Measurements from ENCODE around the gene AHNAK.

The AHNAK gene

DNA sequence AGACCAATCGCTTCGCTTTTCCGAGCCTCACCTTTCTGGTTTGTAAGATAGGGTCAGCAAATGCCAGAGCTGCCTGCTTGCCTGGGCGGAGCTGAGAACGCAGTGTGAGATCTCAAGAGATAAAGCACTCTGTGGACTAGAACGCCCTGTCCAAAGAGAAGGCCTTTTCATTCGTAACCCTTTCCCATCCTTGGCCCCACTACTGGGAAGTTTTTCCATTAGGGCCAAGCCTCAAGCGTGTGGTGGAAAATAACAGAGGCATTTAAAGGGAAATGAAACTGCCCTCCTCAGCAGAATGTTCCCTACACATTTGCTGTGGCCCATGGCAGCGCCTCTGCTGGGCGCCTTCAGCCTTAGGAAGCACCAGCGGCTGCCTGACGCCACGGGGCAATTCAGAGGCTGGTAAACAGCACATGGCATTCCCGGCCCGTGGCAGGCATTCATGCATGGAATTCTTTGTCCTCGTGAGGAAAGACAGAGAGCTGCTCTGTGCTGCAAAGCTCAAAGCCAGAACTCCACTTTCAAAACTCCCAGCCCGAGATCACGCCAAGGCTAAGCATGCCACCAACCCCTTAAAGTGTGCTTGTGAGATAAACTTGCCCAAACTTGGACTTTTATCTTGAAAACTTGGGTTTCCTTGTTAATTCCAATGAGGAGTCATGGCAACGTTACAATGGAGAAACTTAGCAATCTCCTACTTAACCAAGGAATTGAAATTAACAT, 38.1 kb downstream of the AHNAK start:
- TF ChIP-seq EP300 (IDR thresholded peaks at IDR 0.05; ENCODE audit: borderline replicate concordance): 0 out of 2 replicates have a peak, but pooled peaks have one; percentile 33
- TF ChIP-seq CREB1 (IDR thresholded peaks at IDR 0.05; ENCODE audit: low read depth): no peak
- peak; percentile 38; the same call in 1 of the 2 replicates for TF ChIP-seq FOXM1 (IDR thresholded peaks at IDR 0.05; ENCODE audit: borderline replicate concordance, low read depth)
- TF ChIP-seq, protein P1, sequence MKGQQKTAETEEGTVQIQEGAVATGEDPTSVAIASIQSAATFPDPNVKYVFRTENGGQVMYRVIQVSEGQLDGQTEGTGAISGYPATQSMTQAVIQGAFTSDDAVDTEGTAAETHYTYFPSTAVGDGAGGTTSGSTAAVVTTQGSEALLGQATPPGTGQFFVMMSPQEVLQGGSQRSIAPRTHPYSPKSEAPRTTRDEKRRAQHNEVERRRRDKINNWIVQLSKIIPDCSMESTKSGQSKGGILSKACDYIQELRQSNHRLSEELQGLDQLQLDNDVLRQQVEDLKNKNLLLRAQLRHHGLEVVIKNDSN (IDR thresholded peaks at IDR 0.05): peak; percentile 18; the same call in 1 of the 2 replicates
- TF ChIP-seq TCF12 (IDR thresholded peaks at IDR 0.05; ENCODE audit: low read depth): peak; percentile 30; the same call in 1 of the 2 replicates
- no peak for TF ChIP-seq EGR1 (IDR thresholded peaks at IDR 0.05)
- peak; percentile 59 for TF ChIP-seq TEAD4 (IDR thresholded peaks at IDR 0.05)
- TF ChIP-seq NFIC (IDR thresholded peaks at IDR 0.05): no peak
- TF ChIP-seq RAD21 (IDR thresholded peaks at IDR 0.05; ENCODE audit: low read depth): peak; percentile 24; the same call in 1 of the 2 replicates
- TF ChIP-seq, protein P2, sequence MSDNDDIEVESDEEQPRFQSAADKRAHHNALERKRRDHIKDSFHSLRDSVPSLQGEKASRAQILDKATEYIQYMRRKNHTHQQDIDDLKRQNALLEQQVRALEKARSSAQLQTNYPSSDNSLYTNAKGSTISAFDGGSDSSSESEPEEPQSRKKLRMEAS (IDR thresholded peaks at IDR 0.05): peak; percentile 95

DNA sequence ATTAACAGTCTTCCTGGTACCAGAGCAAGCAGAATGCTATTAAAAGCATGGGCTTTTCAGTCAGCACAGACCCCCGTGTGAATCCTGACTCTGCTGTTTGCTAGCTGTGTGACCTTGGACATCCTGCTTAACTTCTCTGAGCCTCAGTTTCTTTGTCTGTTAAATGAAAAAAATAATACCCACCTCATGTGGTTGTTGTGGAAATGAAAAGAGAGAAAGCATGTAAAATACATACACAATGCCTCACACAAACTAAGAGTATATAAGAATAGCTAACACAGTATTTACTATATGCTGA, 39.5 kb downstream of the AHNAK start:
- TF ChIP-seq TCF12 (IDR thresholded peaks at IDR 0.05; ENCODE audit: low read depth) (no peak), NFIC (IDR thresholded peaks at IDR 0.05) (no peak), TEAD4 (IDR thresholded peaks at IDR 0.05) (no peak), CEBPB (IDR thresholded peaks at IDR 0.05) (no peak), ZBTB7A (IDR thresholded peaks at IDR 0.05; ENCODE audit: low read depth) (no peak), EP300 (IDR thresholded peaks at IDR 0.05; ENCODE audit: borderline replicate concordance) (no peak), FOXM1 (IDR thresholded peaks at IDR 0.05; ENCODE audit: borderline replicate concordance, low read depth) (no peak), YY1 (IDR thresholded peaks at IDR 0.05; ENCODE audit: low read depth) (no peak), EGR1 (IDR thresholded peaks at IDR 0.05) (no peak), CREB1 (IDR thresholded peaks at IDR 0.05; ENCODE audit: low read depth) (no peak), TAF1 (IDR thresholded peaks at IDR 0.05; ENCODE audit: low read depth) (no peak), RAD21 (IDR thresholded peaks at IDR 0.05; ENCODE audit: low read depth) (no peak)
- TF ChIP-seq, protein P2 (IDR thresholded peaks at IDR 0.05): no peak
- TF ChIP-seq, protein P3, sequence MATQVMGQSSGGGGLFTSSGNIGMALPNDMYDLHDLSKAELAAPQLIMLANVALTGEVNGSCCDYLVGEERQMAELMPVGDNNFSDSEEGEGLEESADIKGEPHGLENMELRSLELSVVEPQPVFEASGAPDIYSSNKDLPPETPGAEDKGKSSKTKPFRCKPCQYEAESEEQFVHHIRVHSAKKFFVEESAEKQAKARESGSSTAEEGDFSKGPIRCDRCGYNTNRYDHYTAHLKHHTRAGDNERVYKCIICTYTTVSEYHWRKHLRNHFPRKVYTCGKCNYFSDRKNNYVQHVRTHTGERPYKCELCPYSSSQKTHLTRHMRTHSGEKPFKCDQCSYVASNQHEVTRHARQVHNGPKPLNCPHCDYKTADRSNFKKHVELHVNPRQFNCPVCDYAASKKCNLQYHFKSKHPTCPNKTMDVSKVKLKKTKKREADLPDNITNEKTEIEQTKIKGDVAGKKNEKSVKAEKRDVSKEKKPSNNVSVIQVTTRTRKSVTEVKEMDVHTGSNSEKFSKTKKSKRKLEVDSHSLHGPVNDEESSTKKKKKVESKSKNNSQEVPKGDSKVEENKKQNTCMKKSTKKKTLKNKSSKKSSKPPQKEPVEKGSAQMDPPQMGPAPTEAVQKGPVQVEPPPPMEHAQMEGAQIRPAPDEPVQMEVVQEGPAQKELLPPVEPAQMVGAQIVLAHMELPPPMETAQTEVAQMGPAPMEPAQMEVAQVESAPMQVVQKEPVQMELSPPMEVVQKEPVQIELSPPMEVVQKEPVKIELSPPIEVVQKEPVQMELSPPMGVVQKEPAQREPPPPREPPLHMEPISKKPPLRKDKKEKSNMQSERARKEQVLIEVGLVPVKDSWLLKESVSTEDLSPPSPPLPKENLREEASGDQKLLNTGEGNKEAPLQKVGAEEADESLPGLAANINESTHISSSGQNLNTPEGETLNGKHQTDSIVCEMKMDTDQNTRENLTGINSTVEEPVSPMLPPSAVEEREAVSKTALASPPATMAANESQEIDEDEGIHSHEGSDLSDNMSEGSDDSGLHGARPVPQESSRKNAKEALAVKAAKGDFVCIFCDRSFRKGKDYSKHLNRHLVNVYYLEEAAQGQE (IDR thresholded peaks at IDR 0.05; ENCODE audit: low read depth): no peak

DNA sequence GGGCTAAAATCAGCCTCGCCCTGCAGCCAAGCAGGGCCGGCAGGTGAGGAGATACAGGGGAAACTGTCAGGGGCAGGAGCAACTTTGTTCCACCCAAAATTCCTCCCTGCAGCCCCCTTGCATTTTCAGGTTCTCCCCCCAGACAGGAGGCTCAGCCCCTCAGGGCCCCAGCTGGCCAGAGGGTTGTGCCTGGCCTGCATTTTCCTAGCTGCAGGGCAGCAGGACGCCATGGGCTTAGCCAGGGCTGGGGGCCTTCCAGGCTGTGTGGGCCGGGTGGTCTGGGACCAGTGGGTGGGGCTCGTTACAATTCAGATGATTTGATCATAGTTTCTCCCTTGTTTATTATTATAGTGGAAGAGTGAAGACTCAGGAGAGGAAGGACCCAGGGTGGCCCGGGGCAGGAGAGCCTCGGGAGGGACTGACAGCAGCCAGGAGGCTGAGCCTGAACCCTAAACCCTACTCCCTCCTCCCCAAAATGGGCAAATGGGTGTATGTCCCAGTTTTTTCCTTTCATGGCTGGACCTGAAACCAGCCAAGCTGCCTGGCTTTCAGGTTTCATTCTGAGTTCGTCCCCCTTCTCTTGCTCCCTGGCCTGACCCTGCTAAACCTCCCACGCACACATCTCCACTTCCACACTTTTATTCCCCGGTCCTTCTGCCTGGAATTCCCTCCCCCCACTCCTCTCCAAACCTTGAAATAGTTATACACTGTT, 40.0 kb downstream of the AHNAK start:
- no peak for TF ChIP-seq CREB1 (IDR thresholded peaks at IDR 0.05; ENCODE audit: low read depth)
- no peak for TF ChIP-seq EGR1 (IDR thresholded peaks at IDR 0.05)
- no peak for TF ChIP-seq NFIC (IDR thresholded peaks at IDR 0.05)
- TF ChIP-seq YY1 (IDR thresholded peaks at IDR 0.05; ENCODE audit: low read depth): no peak
- TF ChIP-seq, protein P1 (IDR thresholded peaks at IDR 0.05): no peak
- no peak for TF ChIP-seq ZBTB7A (IDR thresholded peaks at IDR 0.05; ENCODE audit: low read depth)
- TF ChIP-seq RAD21 (IDR thresholded peaks at IDR 0.05; ENCODE audit: low read depth): no peak
- TF ChIP-seq TAF1 (IDR thresholded peaks at IDR 0.05; ENCODE audit: low read depth): no peak
- no peak for TF ChIP-seq CEBPB (IDR thresholded peaks at IDR 0.05)
- TF ChIP-seq, protein P2 (IDR thresholded peaks at IDR 0.05): no peak
- no peak for TF ChIP-seq EP300 (IDR thresholded peaks at IDR 0.05; ENCODE audit: borderline replicate concordance)
- TF ChIP-seq TCF12 (IDR thresholded peaks at IDR 0.05; ENCODE audit: low read depth): no peak
- no peak for TF ChIP-seq FOXM1 (IDR thresholded peaks at IDR 0.05; ENCODE audit: borderline replicate concordance, low read depth)
- no peak for TF ChIP-seq TEAD4 (IDR thresholded peaks at IDR 0.05)
- TF ChIP-seq, protein P3 (IDR thresholded peaks at IDR 0.05; ENCODE audit: low read depth): no peak

DNA sequence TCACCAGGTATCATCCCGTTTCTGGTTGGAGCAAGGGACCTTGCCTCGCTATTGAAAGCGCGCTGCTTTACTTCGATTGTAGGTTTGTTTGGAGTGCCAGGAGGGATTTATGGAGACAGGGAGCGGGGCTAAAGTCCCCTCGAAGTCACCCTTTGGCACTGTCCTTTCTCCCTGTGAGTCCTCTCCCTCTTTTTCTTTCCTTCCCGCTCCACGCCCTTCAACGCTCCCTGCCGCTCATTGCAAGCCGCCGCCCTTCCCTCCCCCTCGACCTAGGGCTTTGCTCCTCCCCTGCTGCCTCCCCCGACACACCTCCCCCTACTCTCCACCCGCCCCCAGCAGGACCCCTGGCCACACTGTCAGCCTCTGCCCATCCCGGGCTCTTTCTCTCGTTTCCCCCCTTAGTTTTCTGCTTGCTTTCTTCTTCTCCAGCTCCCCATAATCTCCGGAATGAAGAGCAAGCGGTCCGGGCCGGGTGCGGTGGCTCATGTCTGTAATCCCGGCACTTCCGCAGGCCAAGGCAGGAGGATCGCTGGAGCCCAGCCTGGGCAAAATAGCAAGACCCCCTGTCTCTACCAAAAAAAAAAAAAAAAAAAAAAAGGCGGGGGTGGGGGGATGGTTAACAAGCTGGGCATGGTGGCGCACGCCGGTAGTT, 41.0 kb downstream of the AHNAK start:
- TF ChIP-seq, protein P3 (IDR thresholded peaks at IDR 0.05; ENCODE audit: low read depth): no peak
- TF ChIP-seq, protein P1 (IDR thresholded peaks at IDR 0.05): no peak
- TF ChIP-seq TAF1 (IDR thresholded peaks at IDR 0.05; ENCODE audit: low read depth) (no peak), FOXM1 (IDR thresholded peaks at IDR 0.05; ENCODE audit: borderline replicate concordance, low read depth) (no peak), CREB1 (IDR thresholded peaks at IDR 0.05; ENCODE audit: low read depth) (no peak), TCF12 (IDR thresholded peaks at IDR 0.05; ENCODE audit: low read depth) (no peak), CEBPB (IDR thresholded peaks at IDR 0.05) (no peak), YY1 (IDR thresholded peaks at IDR 0.05; ENCODE audit: low read depth) (no peak), EGR1 (IDR thresholded peaks at IDR 0.05) (no peak), RAD21 (IDR thresholded peaks at IDR 0.05; ENCODE audit: low read depth) (no peak), EP300 (IDR thresholded peaks at IDR 0.05; ENCODE audit: borderline replicate concordance) (no peak), TEAD4 (IDR thresholded peaks at IDR 0.05) (no peak), ZBTB7A (IDR thresholded peaks at IDR 0.05; ENCODE audit: low read depth) (no peak), NFIC (IDR thresholded peaks at IDR 0.05) (no peak)
- TF ChIP-seq, protein P2 (IDR thresholded peaks at IDR 0.05): no peak

Data from Ishikawa (cell line).